HCT116 (cell line): ENCODE data around the gene FAM234B. TPM values are rescaled to one million over a fixed set of nuclear protein-coding genes. Genes with fewer than 3 reads are reported as not detected.

Experiments used
- ATAC-seq: fragments of 200-7000 bp; cut with Tn5 transposase; 2 replicates; pipeline ENCODE4 v1.9.1; 2020; ENCODE audit warnings: mild to moderate bottlenecking, moderate library complexity
- BruUV-seq: library from RNA; stranded (reverse); fragments of 400-500 nt; replicated peaks from 2 replicates; lab custom pipeline; 2021; lab: Mats Ljungman, UMichigan
- CTCF ChIA-PET: fragments of 300-600 bp; sonication (Branson Sonifier 250); formaldehyde crosslinking; loops from one replicate; lab custom pipeline; 2021; ENCODE audit warnings: antibody characterized with exemption; lab: Charles Lee
- POLR2A ChIA-PET: fragments of 300-600, 350-600 bp; sonication (Branson Sonifier 250); formaldehyde crosslinking; loops from one replicate; lab custom pipeline; 2021; ENCODE audit warnings: antibody characterized with exemption; lab: Charles Lee
- RAD21 ChIA-PET, 2 experiments: fragments of 300-600 bp; sonication (Branson Sonifier 250); formaldehyde crosslinking; loops; one replicate each; lab custom pipeline; 2023; ENCODE audit warnings: low total read pairs in 2 of 2; ENCODE audit not compliant: uncharacterized antibody in 2 of 2, unreplicated experiment in 2 of 2, low non-redundant PET in 1 of 2; lab: Charles Lee
- DNase-seq: peaks from one replicate; pipeline ENCODE4 v3.0.0-alpha.2; 2010; ENCODE audit warnings: low read depth, low spot score
- H2AFZ ChIP-seq: fragments of 200-600 bp; shearing (Covaris generic), sonication (generic); 2 replicates; pipeline ENCODE4 v1.6.1; 2017; ENCODE audit warnings: low read depth, mixed run types, mixed read lengths, antibody characterized with exemption, low read length; ENCODE audit not compliant: poor library complexity, severe bottlenecking
- H3K27ac ChIP-seq: 2 replicates; pipeline ENCODE4 v1.5.1; 2012; ENCODE audit warnings: low read depth, low read length
- H3K27me3 ChIP-seq: fragments of 200-600 bp; sonication (generic); 2 replicates; pipeline ENCODE4 v1.6.1; 2016; ENCODE audit warnings: mixed run types, low read length, mixed read lengths; ENCODE audit not compliant: insufficient read depth
- H3K36me3 ChIP-seq, 2 experiments: fragments of 200-500 bp in 1 of 2; fragments of 200-600 bp in 1 of 2; sonication (Bioruptor generic) in 1 of 2; sonication (generic) in 1 of 2; 2 replicates each; pipeline versions ENCODE4 v1.5.1 to v1.6.1; 2014 to 2016; ENCODE audit warnings: low read length in 2 of 2, inconsistent platforms in 1 of 2, mixed read lengths in 1 of 2, mixed run types in 1 of 2; ENCODE audit not compliant: insufficient read depth in 2 of 2, control insufficient read depth in 1 of 2
- H3K4me1 ChIP-seq, 2 experiments: fragments of 200-600 bp in 1 of 2; sonication (generic) in 1 of 2; 2 replicates each; pipeline versions ENCODE4 v1.5.1 to v1.6.1; 2012 to 2017; ENCODE audit warnings: low read length in 2 of 2, inconsistent platforms in 1 of 2, mild to moderate bottlenecking in 1 of 2, mixed read lengths in 1 of 2, mixed run types in 1 of 2, moderate library complexity in 1 of 2; ENCODE audit not compliant: insufficient read depth in 2 of 2, control insufficient read depth in 1 of 2
- H3K4me2 ChIP-seq: fragments of 200-600 bp; sonication (generic); 2 replicates; pipeline ENCODE4 v1.6.1; 2017; ENCODE audit warnings: mixed run types, low read length, mixed read lengths
- H3K4me3 ChIP-seq, 2 experiments: fragments of 200-600 bp in 1 of 2; sonication (generic) in 1 of 2; replicated peaks in 1 of 2; 2 replicates each; pipeline ENCODE4 v1.5.1; 2011 to 2016; ENCODE audit warnings: low read length in 2 of 2, control low read depth in 1 of 2, low read depth in 1 of 2, mild to moderate bottlenecking in 1 of 2, mixed read lengths in 1 of 2, mixed run types in 1 of 2
- H3K79me2 ChIP-seq: fragments of 200-600 bp; sonication (generic); 2 replicates; pipeline ENCODE4 v1.6.1; 2017; ENCODE audit warnings: mild to moderate bottlenecking, mixed run types, low read length, moderate library complexity, mixed read lengths; ENCODE audit not compliant: insufficient read depth
- H3K9ac ChIP-seq: fragments of 200-600 bp; sonication (generic); 2 replicates; pipeline ENCODE4 v1.6.1; 2016; ENCODE audit warnings: low read length, mixed read lengths
- H3K9me2 ChIP-seq: fragments of 200-600 bp; sonication (generic), shearing (Covaris generic); 2 replicates; pipeline ENCODE4 v1.6.1; 2017; ENCODE audit warnings: mixed run types, mild to moderate bottlenecking, moderate library complexity; ENCODE audit not compliant: insufficient read depth
- H3K9me3 ChIP-seq, 2 experiments: fragments of 200-500 bp in 1 of 2; fragments of 200-600 bp in 1 of 2; sonication (Bioruptor generic) in 1 of 2; sonication (generic) in 1 of 2; 2 replicates each; pipeline ENCODE4 v1.6.1; 2014 to 2017; ENCODE audit warnings: low read length in 2 of 2, mixed read lengths in 2 of 2, inconsistent platforms in 1 of 2, low read depth in 1 of 2, mild to moderate bottlenecking in 1 of 2, mixed run types in 1 of 2, moderate library complexity in 1 of 2; ENCODE audit not compliant: control insufficient read depth in 1 of 2, insufficient read depth in 1 of 2
- H4K20me1 ChIP-seq: fragments of 200-600 bp; sonication (generic), shearing (Covaris generic); 2 replicates; pipeline ENCODE4 v1.6.1; 2017; ENCODE audit warnings: mixed run types, mild to moderate bottlenecking, moderate library complexity; ENCODE audit not compliant: insufficient read depth
- CBX3 ChIP-seq: IDR thresholded peaks from 2 replicates; pipeline ENCODE4 v1.6.1; 2012; ENCODE audit warnings: low read depth
- CEBPB ChIP-seq: IDR thresholded peaks from 2 replicates; pipeline ENCODE4 v1.6.1; 2012; ENCODE audit warnings: low read depth
- EGR1 ChIP-seq: IDR thresholded peaks from 2 replicates; pipeline ENCODE4 v1.6.1; 2012; ENCODE audit warnings: low read depth
- EZH2 ChIP-seq: fragments of 200-600 bp; sonication (generic); IDR thresholded peaks from 2 replicates; pipeline ENCODE4 v1.6.1; 2017; ENCODE audit warnings: antibody characterized with exemption, mixed run types
- FOSL1 ChIP-seq: IDR thresholded peaks from 2 replicates; pipeline ENCODE4 v1.6.1; 2012; ENCODE audit warnings: low read depth
- POLR2AphosphoS5 ChIP-seq: IDR thresholded peaks from 2 replicates; pipeline ENCODE4 v1.6.1; 2011; ENCODE audit warnings: mild to moderate bottlenecking, low read depth, low read length, moderate library complexity
- RAD21 ChIP-seq: IDR thresholded peaks from 2 replicates; pipeline ENCODE4 v1.6.1; 2012; ENCODE audit warnings: low read depth, mild to moderate bottlenecking
- SIN3A ChIP-seq: IDR thresholded peaks from 2 replicates; pipeline ENCODE4 v1.6.1; 2012; ENCODE audit warnings: low read depth
- SRF ChIP-seq: IDR thresholded peaks from 2 replicates; pipeline ENCODE4 v1.6.1; 2012; ENCODE audit warnings: low read depth
- TCF7L2 ChIP-seq: IDR thresholded peaks from 2 replicates; pipeline ENCODE4 v1.7.0; 2011; ENCODE audit warnings: borderline replicate concordance, inconsistent platforms; ENCODE audit not compliant: insufficient read depth, insufficient read length; ENCODE audit errors: extremely low read depth
- YY1 ChIP-seq: IDR thresholded peaks from 2 replicates; pipeline ENCODE4 v1.6.1; 2011; ENCODE audit warnings: low read length, low read depth, moderate library complexity, mild to moderate bottlenecking; ENCODE audit not compliant: insufficient replicate concordance; ENCODE audit errors: extremely low read depth
- ZFX ChIP-seq: fragments of 450-650 bp; IDR thresholded peaks from 2 replicates; pipeline ENCODE4 v1.6.1; 2017
- ZNF274 ChIP-seq: fragments of 200-500 bp; sonication (Bioruptor generic); IDR thresholded peaks from 2 replicates; pipeline ENCODE4 v1.6.1; 2014; ENCODE audit warnings: mild to moderate bottlenecking, low read depth, low read length, inconsistent platforms
- intact Hi-C: fragments of 100-400 bp; cut with micrococcal nuclease; formaldehyde crosslinking; loops from 2 replicates; pipeline ENCODE4 v1.10.0; 2022
- total RNA-seq: library from RNA; stranded (reverse); gene quantifications from one replicate; pipeline ENCODE4 v1.2.1, GENCODE V29; 2021; ENCODE audit not compliant: unreplicated experiment
- TF ChIP-seq, protein P1 (sequence below), 3 experiments: fragments of 200-600 bp in 1 of 3; sonication (generic) in 1 of 3; IDR thresholded peaks in 2 of 3; conservative IDR thresholded peaks in 1 of 3; 2 replicates each; pipeline ENCODE4 v1.5.1; 2012 to 2017; ENCODE audit warnings: low read depth in 2 of 3, low read length in 2 of 3, antibody characterized with exemption in 1 of 3, borderline replicate concordance in 1 of 3, control low read depth in 1 of 3, mild to moderate bottlenecking in 1 of 3, mixed read lengths in 1 of 3, mixed run types in 1 of 3, moderate library complexity in 1 of 3; ENCODE audit not compliant: insufficient read depth in 1 of 3
- TF ChIP-seq, protein P2 (sequence below): IDR thresholded peaks from 2 replicates; pipeline ENCODE4 v1.6.1; 2011; ENCODE audit warnings: mild to moderate bottlenecking, low read length, moderate library complexity; ENCODE audit not compliant: insufficient replicate concordance; ENCODE audit errors: extremely low read depth
- TF ChIP-seq, protein P3 (sequence below): IDR thresholded peaks from 2 replicates; pipeline ENCODE4 v1.6.1; 2012

Gene FAM234B
- total RNA-seq, 1 experiment from 2014 or later = 15.9 TPM

DNA sequence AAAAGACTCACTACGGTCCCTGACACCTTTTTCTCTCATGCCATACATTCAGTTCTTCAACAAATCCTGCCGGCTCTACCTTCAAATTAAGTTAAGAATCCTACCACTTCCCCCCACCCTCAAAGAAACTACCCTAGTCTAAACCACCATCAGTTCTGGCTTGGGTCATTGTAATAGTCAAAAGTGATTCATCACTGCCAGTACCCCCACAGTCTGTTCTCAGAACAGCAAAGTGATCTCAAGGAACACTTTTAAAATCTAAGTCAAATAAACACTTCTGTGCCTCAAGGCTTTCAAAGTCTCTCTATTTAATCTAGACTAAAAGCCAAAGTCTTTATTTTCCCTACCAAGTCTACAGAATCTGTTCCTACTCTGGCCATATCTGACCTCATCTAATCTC is 12.0 kb upstream of the FAM234B start:
- H4K20me1 ChIP-seq = no peaks in the 10 kb centered on the region
- no peak for ATAC-seq
- TF ChIP-seq SIN3A = no peak
- TF ChIP-seq, protein P1, sequence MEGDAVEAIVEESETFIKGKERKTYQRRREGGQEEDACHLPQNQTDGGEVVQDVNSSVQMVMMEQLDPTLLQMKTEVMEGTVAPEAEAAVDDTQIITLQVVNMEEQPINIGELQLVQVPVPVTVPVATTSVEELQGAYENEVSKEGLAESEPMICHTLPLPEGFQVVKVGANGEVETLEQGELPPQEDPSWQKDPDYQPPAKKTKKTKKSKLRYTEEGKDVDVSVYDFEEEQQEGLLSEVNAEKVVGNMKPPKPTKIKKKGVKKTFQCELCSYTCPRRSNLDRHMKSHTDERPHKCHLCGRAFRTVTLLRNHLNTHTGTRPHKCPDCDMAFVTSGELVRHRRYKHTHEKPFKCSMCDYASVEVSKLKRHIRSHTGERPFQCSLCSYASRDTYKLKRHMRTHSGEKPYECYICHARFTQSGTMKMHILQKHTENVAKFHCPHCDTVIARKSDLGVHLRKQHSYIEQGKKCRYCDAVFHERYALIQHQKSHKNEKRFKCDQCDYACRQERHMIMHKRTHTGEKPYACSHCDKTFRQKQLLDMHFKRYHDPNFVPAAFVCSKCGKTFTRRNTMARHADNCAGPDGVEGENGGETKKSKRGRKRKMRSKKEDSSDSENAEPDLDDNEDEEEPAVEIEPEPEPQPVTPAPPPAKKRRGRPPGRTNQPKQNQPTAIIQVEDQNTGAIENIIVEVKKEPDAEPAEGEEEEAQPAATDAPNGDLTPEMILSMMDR (IDR thresholded peaks at IDR 0.05 in 2 of 3, conservative IDR thresholded peaks at IDR 0.05 in 1 of 3; ENCODE audit: borderline replicate concordance in 1 of 3, insufficient read depth in 1 of 3, low read depth in 2 of 3, low read length in 2 of 3) = no peak
- no peak for TF ChIP-seq YY1
- TF ChIP-seq, protein P2, sequence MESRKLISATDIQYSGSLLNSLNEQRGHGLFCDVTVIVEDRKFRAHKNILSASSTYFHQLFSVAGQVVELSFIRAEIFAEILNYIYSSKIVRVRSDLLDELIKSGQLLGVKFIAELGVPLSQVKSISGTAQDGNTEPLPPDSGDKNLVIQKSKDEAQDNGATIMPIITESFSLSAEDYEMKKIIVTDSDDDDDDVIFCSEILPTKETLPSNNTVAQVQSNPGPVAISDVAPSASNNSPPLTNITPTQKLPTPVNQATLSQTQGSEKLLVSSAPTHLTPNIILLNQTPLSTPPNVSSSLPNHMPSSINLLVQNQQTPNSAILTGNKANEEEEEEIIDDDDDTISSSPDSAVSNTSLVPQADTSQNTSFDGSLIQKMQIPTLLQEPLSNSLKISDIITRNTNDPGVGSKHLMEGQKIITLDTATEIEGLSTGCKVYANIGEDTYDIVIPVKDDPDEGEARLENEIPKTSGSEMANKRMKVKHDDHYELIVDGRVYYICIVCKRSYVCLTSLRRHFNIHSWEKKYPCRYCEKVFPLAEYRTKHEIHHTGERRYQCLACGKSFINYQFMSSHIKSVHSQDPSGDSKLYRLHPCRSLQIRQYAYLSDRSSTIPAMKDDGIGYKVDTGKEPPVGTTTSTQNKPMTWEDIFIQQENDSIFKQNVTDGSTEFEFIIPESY = no peak
- TF ChIP-seq FOSL1 = no peak
- TF ChIP-seq EZH2 = no peak
- TF ChIP-seq CEBPB = no peak
- TF ChIP-seq RAD21 = no peak
- TF ChIP-seq TCF7L2 = no peak
- TF ChIP-seq EGR1 = no peak
- TF ChIP-seq SRF = no peak
- TF ChIP-seq POLR2AphosphoS5 = no peak
- no peak for TF ChIP-seq CBX3
- TF ChIP-seq, protein P3, sequence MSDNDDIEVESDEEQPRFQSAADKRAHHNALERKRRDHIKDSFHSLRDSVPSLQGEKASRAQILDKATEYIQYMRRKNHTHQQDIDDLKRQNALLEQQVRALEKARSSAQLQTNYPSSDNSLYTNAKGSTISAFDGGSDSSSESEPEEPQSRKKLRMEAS = no peak
- TF ChIP-seq ZNF274 = no peak
- TF ChIP-seq ZFX = no peak
- no peak for DNase-seq
- ChIA-PET CTCF (no interaction called here), RAD21 (no interaction called here), POLR2A (no interaction called here)
- no peak overlapping the region for H3K4me2 ChIP-seq
- no peak overlapping the region for H3K9ac ChIP-seq
- H3K9me2 ChIP-seq = no peaks in the 10 kb centered on the region
- no peaks in the 10 kb centered on the region for H3K4me1 ChIP-seq
- H3K27ac ChIP-seq = no peak overlapping the region
- H3K27me3 ChIP-seq = no peaks in the 10 kb centered on the region
- no peaks in the 10 kb centered on the region for H3K9me3 ChIP-seq
- H3K79me2 ChIP-seq = no peaks in the 10 kb centered on the region
- intact Hi-C loops = no loop called here
- no peaks in the 10 kb centered on the region for H3K36me3 ChIP-seq
- no peak overlapping the region for H2AFZ ChIP-seq
- no TSS peak for BruUV-seq
- H3K4me3 ChIP-seq = no peak overlapping the region
